Measurements from ENCODE around the gene ZNF770. TPM values are rescaled to one million over a fixed set of nuclear protein-coding genes. Genes with fewer than 3 reads are reported as not detected.

ZNF770 gene
- total RNA-seq, 1 experiment from 2014 or later: 26.9 TPM

- TF ChIP-seq EZH2phosphoT487 (IDR thresholded peaks at IDR 0.05; ENCODE audit: borderline replicate concordance, low read length) (no peak), EZH2 (IDR thresholded peaks at IDR 0.05; ENCODE audit: low read length, unreplicated experiment) (no peak), CTCF (conservative IDR thresholded peaks at IDR 0.05; ENCODE audit: low read depth, low read length) (no peak)
- H3K4me2 ChIP-seq (ENCODE audit: low read length): no peak overlapping the region
- no peaks in the 10 kb centered on the region for H3K9me2 ChIP-seq (replicated peaks; ENCODE audit: low read length)
- no peak overlapping the region for H3K9ac ChIP-seq (ENCODE audit: low read length)
- DNase-seq (no peak), ATAC-seq (no peak)
- no peak overlapping the region for H2AFZ ChIP-seq (ENCODE audit: low read length)
- CTCF ChIA-PET: interaction anchor here (1.2 kb wide), 1 partner anchor 27 kb away, joined by 4 read pairs; the partner anchor contains the start of gene AQR
- no peaks in the 10 kb centered on the region for H4K20me1 ChIP-seq (ENCODE audit: low read length)
- intact Hi-C loops (cut with micrococcal nuclease): no loop called here
- H3K79me2 ChIP-seq (ENCODE audit: low read length): no peaks in the 10 kb centered on the region
- H3K4me3 ChIP-seq (ENCODE audit: low read length): no peak overlapping the region
- POLR2A ChIA-PET (ENCODE audit: unreplicated experiment): no interaction called here
- H3K36me3 ChIP-seq (ENCODE audit: low read depth, low read length): peaks cover 42% of the 10 kb centered on the region
- H3K9me3 ChIP-seq (ENCODE audit: low read length): no peaks in the 10 kb centered on the region
- no peaks in the 10 kb centered on the region for H3F3A ChIP-seq (ENCODE audit: low read length, unreplicated experiment)
- H3K27me3 ChIP-seq (ENCODE audit: low read length): no peaks in the 10 kb centered on the region
- no peaks in the 10 kb centered on the region for H3K4me1 ChIP-seq (ENCODE audit: insufficient read depth, low read length)
- no peak overlapping the region for H3K27ac ChIP-seq (ENCODE audit: low read length)
- BruUV-seq (replicated peaks): no TSS peak
Measured at GRCh38 chr15:34942363-34942762, 45.7 kb downstream of the ZNF770 start.

DNA sequence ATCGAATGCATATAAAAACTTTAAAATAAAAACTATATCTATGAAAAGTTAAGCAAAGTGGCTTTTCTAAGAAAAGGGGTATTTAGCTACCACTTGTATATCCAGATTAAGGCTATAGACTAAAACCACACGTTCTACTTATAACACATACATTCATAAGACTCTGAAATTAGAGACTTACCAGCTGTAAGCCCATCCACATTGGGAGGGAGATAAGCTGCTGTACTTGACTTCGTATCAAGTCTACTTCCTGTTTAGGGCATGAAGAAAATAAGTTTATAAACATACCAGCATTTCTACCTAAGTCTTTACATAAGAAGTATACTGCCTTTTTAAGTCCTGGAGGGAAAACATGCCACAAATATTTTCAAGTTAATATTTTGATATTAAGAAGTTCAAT is 46.3 kb downstream of the ZNF770 start:
- no peak for DNase-seq
- Histone ChIP-seq H3K4me2 (ENCODE audit: low read length) (no peak overlapping the region), H2AFZ (ENCODE audit: low read length) (no peak overlapping the region), H3K4me1 (ENCODE audit: insufficient read depth, low read length) (no peaks in the 10 kb centered on the region), H3K27ac (ENCODE audit: low read length) (no peak overlapping the region), H3K9me3 (ENCODE audit: low read length) (no peaks in the 10 kb centered on the region), H3K79me2 (ENCODE audit: low read length) (no peaks in the 10 kb centered on the region), H3F3A (ENCODE audit: low read length, unreplicated experiment) (no peaks in the 10 kb centered on the region), H3K36me3 (ENCODE audit: low read depth, low read length) (peaks cover 42% of the 10 kb centered on the region), H3K27me3 (ENCODE audit: low read length) (no peaks in the 10 kb centered on the region), H3K4me3 (ENCODE audit: low read length) (no peak overlapping the region), H3K9ac (ENCODE audit: low read length) (no peak overlapping the region), H4K20me1 (ENCODE audit: low read length) (no peaks in the 10 kb centered on the region), H3K9me2 (replicated peaks; ENCODE audit: low read length) (no peaks in the 10 kb centered on the region)
- intact Hi-C loops (cut with micrococcal nuclease): no loop called here
- ATAC-seq: no peak
- POLR2A ChIA-PET (ENCODE audit: unreplicated experiment): no interaction called here
- TF ChIP-seq EZH2phosphoT487 (IDR thresholded peaks at IDR 0.05; ENCODE audit: borderline replicate concordance, low read length) (no peak), EZH2 (IDR thresholded peaks at IDR 0.05; ENCODE audit: low read length, unreplicated experiment) (no peak), CTCF (conservative IDR thresholded peaks at IDR 0.05; ENCODE audit: low read depth, low read length) (no peak)
- no TSS peak for BruUV-seq (replicated peaks)
- CTCF ChIA-PET: interaction anchor here (1.2 kb wide), 1 partner anchor 28 kb away, joined by 4 read pairs; the partner anchor contains the start of gene AQR

DNA sequence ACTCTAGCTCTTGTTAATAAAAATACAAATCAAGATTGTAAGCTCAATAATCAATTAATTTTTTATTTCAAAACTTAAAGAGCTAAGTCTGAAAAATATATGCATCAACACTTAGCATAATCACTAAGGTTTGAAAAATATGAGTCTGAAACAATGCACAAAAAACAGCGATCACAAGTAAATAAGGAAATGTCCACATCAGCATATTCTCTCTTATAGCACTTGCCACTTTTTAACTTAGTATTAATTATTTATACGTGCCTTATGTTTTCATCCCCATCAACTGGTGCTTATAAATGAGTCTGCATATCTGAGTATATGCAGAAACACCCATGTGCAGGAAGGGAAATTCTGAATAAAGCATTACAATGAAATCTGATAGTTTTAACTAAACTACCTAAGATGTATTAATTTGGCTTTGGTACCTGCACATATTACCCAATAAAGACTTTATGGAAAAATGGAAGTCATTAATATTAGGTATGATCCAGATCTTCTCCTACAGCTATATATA is 46.8 kb downstream of the ZNF770 start:
- Histone ChIP-seq H3K27me3 (ENCODE audit: low read length) (no peaks in the 10 kb centered on the region), H3K4me1 (ENCODE audit: insufficient read depth, low read length) (no peaks in the 10 kb centered on the region), H3F3A (ENCODE audit: low read length, unreplicated experiment) (no peaks in the 10 kb centered on the region), H3K4me3 (ENCODE audit: low read length) (no peak overlapping the region), H3K9ac (ENCODE audit: low read length) (no peak overlapping the region), H3K4me2 (ENCODE audit: low read length) (no peak overlapping the region), H3K9me3 (ENCODE audit: low read length) (no peaks in the 10 kb centered on the region), H3K9me2 (replicated peaks; ENCODE audit: low read length) (no peaks in the 10 kb centered on the region), H2AFZ (ENCODE audit: low read length) (no peak overlapping the region), H4K20me1 (ENCODE audit: low read length) (no peaks in the 10 kb centered on the region), H3K79me2 (ENCODE audit: low read length) (no peaks in the 10 kb centered on the region), H3K36me3 (ENCODE audit: low read depth, low read length) (peaks cover 42% of the 10 kb centered on the region), H3K27ac (ENCODE audit: low read length) (no peak overlapping the region)
- POLR2A ChIA-PET (ENCODE audit: unreplicated experiment): no interaction called here
- CTCF ChIA-PET: no interaction called here
- no TSS peak for BruUV-seq (replicated peaks)
- intact Hi-C loops (cut with micrococcal nuclease): no loop called here
- TF ChIP-seq EZH2phosphoT487 (IDR thresholded peaks at IDR 0.05; ENCODE audit: borderline replicate concordance, low read length) (no peak), CTCF (conservative IDR thresholded peaks at IDR 0.05; ENCODE audit: low read depth, low read length) (no peak), EZH2 (IDR thresholded peaks at IDR 0.05; ENCODE audit: low read length, unreplicated experiment) (no peak)
- DNase-seq (no peak), ATAC-seq (no peak)

Measured in PC-3 (cell line).